Cardiac muscle cell (in vitro differentiated cells and primary cell): ENCODE results near the gene SPATA17. TPM values are rescaled to one million over a fixed set of nuclear protein-coding genes. Genes with fewer than 3 reads are reported as not detected.

Experiments
- DNase-seq, 2 donors: peaks; one replicate each; pipeline versions ENCODE4 v3.0.0 to v3.0.0-alpha.2; 2010 to 2017; ENCODE audit warnings: low read depth in 1 of 2, low spot score in 1 of 2
- H3K27ac ChIP-seq: fragments of 200-600 bp; sonication (generic); 2 replicates; pipeline ENCODE4 v1.5.1; 2016
- H3K27me3 ChIP-seq: fragments of 200-600 bp; sonication (generic); 2 replicates; pipeline ENCODE4 v1.6.0; 2016; ENCODE audit warnings: control low read depth
- H3K36me3 ChIP-seq: fragments of 200-600 bp; sonication (generic); 2 replicates; pipeline ENCODE4 v1.5.1; 2016; ENCODE audit warnings: control low read depth
- H3K4me1 ChIP-seq: fragments of 200-600 bp; sonication (generic); 2 replicates; pipeline ENCODE4 v1.8.1; 2017; ENCODE audit warnings: low read depth, mild to moderate bottlenecking, mixed run types
- H3K4me3 ChIP-seq: fragments of 200-600 bp; sonication (generic); 2 replicates; pipeline ENCODE4 v1.5.1; 2016; ENCODE audit warnings: mild to moderate bottlenecking
- H3K9me3 ChIP-seq: fragments of 200-600 bp; sonication (generic); 2 replicates; pipeline ENCODE4 v1.5.1; 2017; ENCODE audit warnings: low read depth, mild to moderate bottlenecking, control low read depth
- CTCF ChIP-seq: IDR thresholded peaks from 2 replicates; pipeline ENCODE4 v1.5.1; 2012; ENCODE audit warnings: low read depth, mild to moderate bottlenecking, low read length
- polyA plus RNA-seq: library from polyadenylated mRNA; unstranded; fragments of >200 nt; fragmentation: Nextera tagmentation; extraction: Ambion mirVana; gene quantifications from 2 replicates; pipeline ENCODE4 v1.2.1, GENCODE V29; 2016
- total RNA-seq: library from RNA; depleted of rRNA; stranded (reverse); fragments of >200 nt; gene quantifications from 2 replicates; pipeline ENCODE4 v1.2.3, GENCODE V29; 2016

Gene SPATA17
- total and polyA plus RNA-seq, 2 experiments from 2014 or later: 1.2 to 2.6 TPM

- DNase-seq: no peak
- no peaks in the 10 kb centered on the region for H3K9me3 ChIP-seq
- H3K36me3 ChIP-seq: no peaks in the 10 kb centered on the region
- H3K27ac ChIP-seq: no peak overlapping the region
- no peak overlapping the region for H3K4me3 ChIP-seq
- no peaks in the 10 kb centered on the region for H3K4me1 ChIP-seq
- no peaks in the 10 kb centered on the region for H3K27me3 ChIP-seq
- no peak for TF ChIP-seq CTCF
Observed at GRCh38 chr1:217769768-217770167, 138.6 kb downstream of the SPATA17 start.

- Histone ChIP-seq H3K4me1 (no peaks in the 10 kb centered on the region), H3K36me3 (no peaks in the 10 kb centered on the region), H3K9me3 (no peaks in the 10 kb centered on the region), H3K27ac (no peak overlapping the region), H3K27me3 (no peaks in the 10 kb centered on the region), H3K4me3 (no peak overlapping the region)
- no peak for TF ChIP-seq CTCF
- no peak for DNase-seq
Observed at GRCh38 chr1:217770918-217771317, 139.8 kb downstream of the SPATA17 start.

GRCh38 chr1:217776693-217777092 lies 145.5 kb downstream of the SPATA17 start:
- TF ChIP-seq CTCF: no peak
- H3K4me3 ChIP-seq: no peak overlapping the region
- no peak for DNase-seq
- H3K4me1 ChIP-seq: no peaks in the 10 kb centered on the region
- H3K9me3 ChIP-seq: no peaks in the 10 kb centered on the region
- no peaks in the 10 kb centered on the region for H3K27me3 ChIP-seq
- H3K27ac ChIP-seq: no peak overlapping the region
- no peaks in the 10 kb centered on the region for H3K36me3 ChIP-seq

GRCh38 chr1:217781056-217781455 lies 149.9 kb downstream of the SPATA17 start:
- Histone ChIP-seq H3K36me3 (no peaks in the 10 kb centered on the region), H3K27ac (no peak overlapping the region)
- TF ChIP-seq CTCF: no peak

GRCh38 chr1:217791091-217791490 lies 159.9 kb downstream of the SPATA17 start:
- Histone ChIP-seq H3K36me3 (no peaks in the 10 kb centered on the region), H3K4me1 (no peaks in the 10 kb centered on the region), H3K9me3 (no peaks in the 10 kb centered on the region), H3K27me3 (no peaks in the 10 kb centered on the region), H3K27ac (no peak overlapping the region), H3K4me3 (no peak overlapping the region)
- TF ChIP-seq CTCF: no peak
- no peak for DNase-seq

More at GRCh38 chr1:217781056-217781455, 149.9 kb downstream of the SPATA17 start:
- Histone ChIP-seq H3K4me3 (no peak overlapping the region), H3K9me3 (no peaks in the 10 kb centered on the region), H3K4me1 (no peaks in the 10 kb centered on the region), H3K27me3 (no peaks in the 10 kb centered on the region)
- no peak for DNase-seq

GRCh38 chr1:217805792-217806191 lies 174.6 kb downstream of the SPATA17 start:
- Histone ChIP-seq H3K27me3 (no peaks in the 10 kb centered on the region), H3K9me3 (no peaks in the 10 kb centered on the region), H3K27ac (no peak overlapping the region), H3K4me1 (no peaks in the 10 kb centered on the region), H3K4me3 (no peak overlapping the region), H3K36me3 (no peaks in the 10 kb centered on the region)
- no peak for TF ChIP-seq CTCF
- DNase-seq: no peak
